Parathyroid adenoma (tissue), 2 donors: ENCODE measurements around the gene ACSL4.

Source experiments
- H2AFZ ChIP-seq: fragments of 300-600 bp; sonication (generic); one replicate; pipeline ENCODE4 v1.7.0; 2017; ENCODE audit warnings: antibody characterized with exemption, mild to moderate bottlenecking
- H3K27ac ChIP-seq: fragments of 300-600 bp; sonication (generic); one replicate; pipeline ENCODE4 v1.7.0; 2017
- H3K27me3 ChIP-seq: fragments of 300-600 bp; sonication (generic); one replicate; pipeline ENCODE4 v1.7.0; 2017; ENCODE audit warnings: low read length; ENCODE audit not compliant: control insufficient read depth, insufficient read depth
- H3K36me3 ChIP-seq: fragments of 300-600 bp; sonication (generic); one replicate; pipeline ENCODE4 v1.7.0; 2017; ENCODE audit warnings: low read length; ENCODE audit not compliant: control insufficient read depth, insufficient read depth
- H3K4me1 ChIP-seq: fragments of 300-600 bp; sonication (generic); one replicate; pipeline ENCODE4 v1.7.0; 2017; ENCODE audit warnings: control low read depth
- H3K4me2 ChIP-seq: fragments of 300-600 bp; sonication (generic); one replicate; pipeline ENCODE4 v1.7.0; 2017; ENCODE audit warnings: low read length
- H3K4me3 ChIP-seq: fragments of 300-600 bp; sonication (generic); one replicate; pipeline ENCODE4 v1.7.0; 2017; ENCODE audit warnings: low read depth, low read length
- H3K79me2 ChIP-seq: fragments of 300-600 bp; sonication (generic); one replicate; pipeline ENCODE4 v1.7.0; 2017; ENCODE audit warnings: control low read depth
- H3K9ac ChIP-seq: fragments of 300-600 bp; sonication (generic); one replicate; pipeline ENCODE4 v1.7.0; 2017; ENCODE audit warnings: mild to moderate bottlenecking
- H3K9me3 ChIP-seq: fragments of 300-600 bp; sonication (generic); one replicate; pipeline ENCODE4 v1.7.0; 2017; ENCODE audit warnings: low read length; ENCODE audit not compliant: control insufficient read depth
- CTCF ChIP-seq: fragments of 300-600 bp; sonication (generic); IDR thresholded peaks from one replicate; pipeline ENCODE4 v1.7.0; 2017; ENCODE audit warnings: antibody characterized with exemption, mild to moderate bottlenecking
- donor health status: primary hyperparathyroidism.

ACSL4 gene

GRCh38 chrX:109707720-109708119 lies 25.3 kb downstream of the ACSL4 start:
- no peaks in the 10 kb centered on the region for H3K27me3 ChIP-seq
- no peak overlapping the region for H3K4me3 ChIP-seq
- TF ChIP-seq CTCF: no peak
- no peaks in the 10 kb centered on the region for H3K9me3 ChIP-seq
- no peak overlapping the region for H3K27ac ChIP-seq
- no peaks in the 10 kb centered on the region for H3K4me1 ChIP-seq
- no peak overlapping the region for H3K9ac ChIP-seq
- no peaks in the 10 kb centered on the region for H3K36me3 ChIP-seq
- H2AFZ ChIP-seq: no peak overlapping the region
- no peak overlapping the region for H3K4me2 ChIP-seq
- H3K79me2 ChIP-seq: peaks cover 3% of the 10 kb centered on the region

- TF ChIP-seq CTCF: no peak
- Histone ChIP-seq H3K79me2 (no peaks in the 10 kb centered on the region), H3K27me3 (no peaks in the 10 kb centered on the region), H3K4me2 (no peak overlapping the region), H3K9ac (no peak overlapping the region), H2AFZ (no peak overlapping the region), H3K36me3 (no peaks in the 10 kb centered on the region), H3K27ac (no peak overlapping the region), H3K4me1 (no peaks in the 10 kb centered on the region), H3K9me3 (no peaks in the 10 kb centered on the region), H3K4me3 (no peak overlapping the region)
Observed at GRCh38 chrX:109707319-109707718, 25.7 kb downstream of the ACSL4 start.

- no peaks in the 10 kb centered on the region for H3K36me3 ChIP-seq
- no peak for TF ChIP-seq CTCF
- H3K79me2 ChIP-seq: no peaks in the 10 kb centered on the region
- H3K4me1 ChIP-seq: no peaks in the 10 kb centered on the region
- no peaks in the 10 kb centered on the region for H3K27me3 ChIP-seq
- no peak overlapping the region for H2AFZ ChIP-seq
- no peak overlapping the region for H3K4me2 ChIP-seq
- no peaks in the 10 kb centered on the region for H3K9me3 ChIP-seq
- H3K27ac ChIP-seq: no peak overlapping the region
- H3K9ac ChIP-seq: no peak overlapping the region
- H3K4me3 ChIP-seq: no peak overlapping the region
Observed at GRCh38 chrX:109704563-109704962, 28.5 kb downstream of the ACSL4 start.

GRCh38 chrX:109697855-109698254 lies 35.2 kb downstream of the ACSL4 start:
- no peaks in the 10 kb centered on the region for H3K27me3 ChIP-seq
- no peak overlapping the region for H2AFZ ChIP-seq
- H3K9ac ChIP-seq: no peak overlapping the region
- H3K36me3 ChIP-seq: no peaks in the 10 kb centered on the region
- H3K4me2 ChIP-seq: no peak overlapping the region
- no peak overlapping the region for H3K27ac ChIP-seq
- H3K79me2 ChIP-seq: no peaks in the 10 kb centered on the region
- H3K4me3 ChIP-seq: no peak overlapping the region
- no peaks in the 10 kb centered on the region for H3K4me1 ChIP-seq
- H3K9me3 ChIP-seq: no peaks in the 10 kb centered on the region
- no peak for TF ChIP-seq CTCF

- Histone ChIP-seq H3K27me3 (no peaks in the 10 kb centered on the region), H3K36me3 (no peaks in the 10 kb centered on the region), H3K4me3 (no peak overlapping the region), H3K4me1 (no peaks in the 10 kb centered on the region), H3K27ac (no peak overlapping the region), H3K4me2 (no peak overlapping the region), H3K79me2 (no peaks in the 10 kb centered on the region), H2AFZ (no peak overlapping the region), H3K9me3 (no peaks in the 10 kb centered on the region), H3K9ac (no peak overlapping the region)
- TF ChIP-seq CTCF: no peak
Observed at GRCh38 chrX:109696146-109696740, 36.8 kb downstream of the ACSL4 start.
